GM13977 (cell line): Measurements from ENCODE around the gene ZNF20.
"Not testable (repeated sequence)": the region's sequence is repeated elsewhere in the genome, so short reads cannot be mapped to it uniquely, and the experiment has no call there.

Experiments
- DNase-seq: peaks from one replicate; pipeline ENCODE4 v3.0.0; 2012; ENCODE audit warnings: low spot score
- in situ Hi-C: fragments of 300-500 bp; cut with MboI; formaldehyde crosslinking; loops from one replicate; pipeline ENCODE4 v1.12.0; 2022; ENCODE audit warnings: low sequenced_read_pairs, low pct_unique_long_range_greater_than_20kb, mixed read lengths, inconsistent platforms; ENCODE audit not compliant: unreplicated experiment
- TF ChIP-seq, protein P1 (sequence below): IDR thresholded peaks from 2 replicates; pipeline ENCODE4 v1.5.1; 2012; ENCODE audit warnings: mild to moderate bottlenecking, control low read depth; ENCODE audit not compliant: insufficient read depth; ENCODE audit errors: extremely low read depth, missing control alignments

ZNF20 gene

DNA sequence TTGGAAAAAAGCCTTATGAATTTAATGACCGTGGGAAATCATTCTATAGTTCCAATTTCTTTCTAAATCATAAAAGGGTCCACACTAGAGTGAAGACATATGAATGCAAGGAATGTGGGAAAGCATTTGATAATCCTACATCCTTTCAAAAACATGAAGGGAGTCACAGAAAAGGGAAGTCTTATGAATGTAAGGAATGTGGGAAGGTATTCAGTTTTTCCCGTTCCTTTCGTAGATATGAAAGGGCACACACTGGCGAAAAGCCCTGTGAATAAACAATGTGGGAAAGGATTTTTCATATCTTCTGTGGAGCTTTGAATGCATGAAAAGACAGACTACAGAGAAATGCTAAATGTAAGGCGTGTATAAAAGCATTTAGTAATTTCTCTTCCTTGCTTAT lies 27.0 kb downstream of the ZNF20 start:
- in situ Hi-C loops: no loop called here
- no peak for DNase-seq
- TF ChIP-seq, protein P1, sequence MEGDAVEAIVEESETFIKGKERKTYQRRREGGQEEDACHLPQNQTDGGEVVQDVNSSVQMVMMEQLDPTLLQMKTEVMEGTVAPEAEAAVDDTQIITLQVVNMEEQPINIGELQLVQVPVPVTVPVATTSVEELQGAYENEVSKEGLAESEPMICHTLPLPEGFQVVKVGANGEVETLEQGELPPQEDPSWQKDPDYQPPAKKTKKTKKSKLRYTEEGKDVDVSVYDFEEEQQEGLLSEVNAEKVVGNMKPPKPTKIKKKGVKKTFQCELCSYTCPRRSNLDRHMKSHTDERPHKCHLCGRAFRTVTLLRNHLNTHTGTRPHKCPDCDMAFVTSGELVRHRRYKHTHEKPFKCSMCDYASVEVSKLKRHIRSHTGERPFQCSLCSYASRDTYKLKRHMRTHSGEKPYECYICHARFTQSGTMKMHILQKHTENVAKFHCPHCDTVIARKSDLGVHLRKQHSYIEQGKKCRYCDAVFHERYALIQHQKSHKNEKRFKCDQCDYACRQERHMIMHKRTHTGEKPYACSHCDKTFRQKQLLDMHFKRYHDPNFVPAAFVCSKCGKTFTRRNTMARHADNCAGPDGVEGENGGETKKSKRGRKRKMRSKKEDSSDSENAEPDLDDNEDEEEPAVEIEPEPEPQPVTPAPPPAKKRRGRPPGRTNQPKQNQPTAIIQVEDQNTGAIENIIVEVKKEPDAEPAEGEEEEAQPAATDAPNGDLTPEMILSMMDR: no peak

DNA sequence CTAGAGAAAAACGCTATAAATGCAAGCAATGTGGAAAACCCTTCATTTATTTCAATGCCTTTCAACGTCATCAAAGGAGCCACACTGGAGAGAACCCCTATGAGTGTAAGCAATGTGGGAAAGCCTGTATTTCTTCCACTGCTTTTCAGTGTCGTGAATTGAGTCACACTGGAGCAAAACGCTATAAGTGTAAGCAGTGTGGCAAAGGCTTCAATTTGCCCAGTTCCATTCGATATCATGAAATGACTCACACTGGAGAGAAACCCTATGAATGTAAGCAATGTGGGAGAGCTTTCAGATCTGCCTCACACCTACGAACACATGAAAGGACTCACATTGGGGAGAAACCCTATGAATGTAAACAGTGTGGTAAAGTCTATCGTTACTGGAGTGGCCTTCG lies 27.4 kb downstream of the ZNF20 start:
- TF ChIP-seq, protein P1: no peak
- no peak for DNase-seq

DNA sequence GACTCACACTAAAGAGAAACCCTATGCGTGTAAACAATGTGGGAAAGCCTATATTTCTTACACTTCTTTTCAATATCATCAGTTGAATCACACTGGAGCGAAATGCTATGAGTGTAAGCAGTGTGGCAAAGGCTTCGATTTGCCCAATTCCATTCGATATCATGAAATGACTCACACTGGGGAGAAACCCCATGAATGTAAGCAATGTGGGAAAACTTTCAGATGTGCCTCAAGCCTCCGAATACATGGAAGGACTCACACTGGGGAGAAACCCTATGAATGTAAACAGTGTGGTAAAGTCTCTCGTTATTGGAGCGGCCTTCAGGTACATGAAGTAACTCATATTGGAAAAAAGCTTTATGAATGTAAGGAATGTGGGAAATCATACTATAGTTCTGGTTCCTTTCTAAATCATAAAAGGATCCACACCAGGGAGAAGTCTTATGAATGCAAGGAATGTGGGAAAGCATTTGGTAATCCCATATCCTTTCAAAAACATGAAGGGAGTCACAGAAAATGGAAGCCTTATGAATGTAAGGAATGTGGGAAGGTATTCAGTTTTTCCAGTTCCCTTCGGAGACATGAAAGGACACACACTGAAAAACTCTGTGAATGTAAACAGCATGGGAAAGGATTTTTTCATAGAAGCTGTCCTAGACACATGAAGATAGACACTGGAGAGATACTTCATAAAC lies 28.1 kb downstream of the ZNF20 start:
- DNase-seq: no peak
- TF ChIP-seq, protein P1: no peak
- in situ Hi-C loops: no loop called here

More for the DNA sequence above, 27.4 kb downstream of the ZNF20 start:
- in situ Hi-C loops: no loop called here

DNA sequence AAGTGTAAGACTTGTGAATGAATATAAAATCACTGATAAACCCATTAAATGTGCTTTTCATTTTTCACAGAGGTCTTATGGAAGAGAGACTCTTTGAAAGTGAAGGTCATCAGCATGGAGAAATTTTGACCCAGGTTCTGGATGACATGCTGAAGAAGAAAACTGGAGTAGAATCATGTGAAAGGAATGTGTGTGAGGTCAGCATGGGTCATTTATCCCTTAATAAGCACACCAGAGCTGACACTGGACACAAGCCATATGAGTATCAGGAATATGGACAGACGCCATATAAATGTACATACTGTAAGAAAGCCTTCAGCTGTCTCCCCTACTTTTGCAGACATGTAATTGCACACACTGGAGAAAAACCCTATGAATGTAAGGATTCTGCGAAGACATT lies 29.0 kb downstream of the ZNF20 start:
- TF ChIP-seq, protein P1: no peak
- in situ Hi-C loops: no loop called here
- DNase-seq: no peak

DNA sequence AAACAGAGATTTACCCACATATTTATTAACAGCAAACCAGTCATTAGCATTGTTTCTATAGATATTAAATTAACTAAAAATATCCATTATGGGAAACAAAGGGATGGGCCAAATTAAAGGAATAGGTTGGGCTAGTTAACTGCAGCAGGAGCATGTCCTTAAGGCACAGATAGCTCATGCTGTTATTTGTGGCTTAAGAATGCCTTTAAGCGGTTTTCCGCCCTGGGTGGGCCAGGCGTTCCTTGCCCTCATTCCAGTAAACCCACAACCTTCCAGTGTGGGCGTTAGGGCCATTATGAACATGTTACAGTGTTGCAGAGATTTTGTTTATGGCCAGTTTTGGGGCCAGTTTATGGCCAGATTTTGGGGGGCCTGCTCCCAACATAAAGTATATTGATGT lies 36.2 kb downstream of the ZNF20 start:
- in situ Hi-C loops, DNase-seq: not testable (repeated sequence)

DNA sequence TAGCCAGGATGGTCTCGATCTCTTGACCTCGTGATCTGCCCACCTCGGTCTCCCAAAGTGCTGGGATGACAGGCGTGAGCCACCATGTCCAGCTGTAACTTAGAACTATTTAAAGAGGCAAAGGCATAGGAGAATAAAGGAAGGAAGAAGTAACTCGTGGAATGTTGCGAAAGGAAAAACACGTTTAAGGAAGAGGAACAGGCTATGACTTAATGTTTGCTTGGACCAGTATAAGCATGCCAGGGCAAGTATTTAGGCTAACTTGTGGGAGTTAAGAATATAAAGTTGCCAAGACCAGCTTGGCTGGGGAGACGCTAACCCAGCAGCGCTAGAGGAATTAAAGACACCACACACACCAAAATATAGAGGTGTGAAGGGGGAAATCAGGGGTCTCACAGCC lies 42.1 kb downstream of the ZNF20 start:
- in situ Hi-C loops: no loop called here
- TF ChIP-seq, protein P1: no peak
- no peak for DNase-seq

DNA sequence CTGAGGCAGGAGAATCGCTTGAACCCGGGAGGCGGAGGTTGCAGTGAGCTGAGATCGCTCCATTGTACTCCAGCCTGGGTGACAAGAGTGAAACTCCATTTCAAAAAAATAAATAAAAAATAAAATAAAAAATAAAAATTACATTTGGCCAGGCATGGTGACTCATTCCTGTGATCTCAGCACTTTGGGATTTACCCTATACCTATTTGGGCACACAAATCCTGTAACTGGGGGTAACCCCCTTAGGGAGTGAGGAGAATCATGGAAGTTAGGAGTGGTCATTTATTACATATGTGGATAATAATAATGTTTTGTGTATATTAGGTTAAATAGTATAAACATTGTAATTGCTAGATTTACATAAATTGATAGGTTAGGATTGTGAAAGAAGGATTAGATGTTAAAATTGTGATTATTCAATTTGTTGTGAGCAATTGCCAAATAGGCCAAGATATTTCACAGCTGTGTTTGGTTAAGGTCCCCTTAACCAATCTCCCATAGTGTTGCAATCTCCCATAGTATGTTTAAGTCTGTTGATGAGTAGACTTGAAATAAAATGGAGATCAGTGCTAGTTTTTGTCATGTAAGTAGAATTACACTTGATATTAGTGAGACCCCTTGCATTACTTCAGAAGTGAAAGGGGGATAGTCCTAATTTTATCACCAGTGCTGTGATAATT lies 44.9 kb downstream of the ZNF20 start:
- in situ Hi-C loops: no loop called here
- TF ChIP-seq, protein P1: no peak
- DNase-seq: no peak
